Spleen (tissue), 7 donors: ENCODE results near the gene RERE.
"Not testable (repeated sequence)": the region's sequence is repeated elsewhere in the genome, so short reads cannot be mapped to it uniquely, and the experiment has no call there.

Experiments used
- POLR2A ChIP-seq, 3 donors: fragments of 450-650 bp; IDR thresholded peaks; one replicate each; pipeline ENCODE4 v1.5.1; 2017; ENCODE audit warnings: antibody characterized with exemption in 3 of 3, mild to moderate bottlenecking in 1 of 3
- POLR2AphosphoS5 ChIP-seq, 3 donors: sonication (generic); formaldehyde crosslinking; IDR thresholded peaks; one replicate each; pipeline ENCODE4 v1.5.1; 2017; ENCODE audit warnings: antibody characterized with exemption in 3 of 3
- TF ChIP-seq, protein P1 (sequence below), 11 experiments: fragments of 200-600 bp in 7 of 11; fragments of 450-650 bp in 4 of 11; sonication (generic) in 4 of 11; IDR thresholded peaks in 8 of 11; conservative IDR thresholded peaks in 3 of 11; 1 replicate in 7 of 11; 2 replicates in 4 of 11; pipeline versions ENCODE4 v1.4.0 to v1.8.0; 2016 to 2021; ENCODE audit warnings: antibody characterized with exemption in 11 of 11, inconsistent platforms in 4 of 11, mild to moderate bottlenecking in 1 of 11
- donor health status: DM: no; HTN: no; CAD: no; lungs with moderate emphysema.
- donor health status: DM: no; HTN: no; CAD: no.
- donor health status: DM: no; HTN: no; CAD: no.

DNA sequence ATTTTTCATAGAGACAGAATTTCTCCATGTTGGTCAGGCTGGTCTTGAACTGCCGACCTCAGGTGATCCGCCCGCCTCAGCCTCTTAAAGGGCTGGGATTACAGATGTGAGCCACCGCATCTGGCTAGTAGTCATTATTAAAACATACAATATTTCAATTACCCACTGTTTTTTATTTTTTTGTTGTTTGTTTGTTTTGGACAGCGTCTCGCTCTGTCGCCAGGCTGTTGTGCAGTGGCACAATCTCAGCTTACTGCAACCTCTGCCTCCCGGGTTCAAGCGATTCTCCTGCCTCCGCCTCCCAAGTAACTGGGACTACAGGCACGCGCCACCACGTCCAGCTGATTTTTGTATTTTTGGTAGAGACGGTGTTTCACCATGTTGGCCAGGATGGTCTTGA, 90.1 kb downstream of the RERE start:
- TF ChIP-seq, protein P1, sequence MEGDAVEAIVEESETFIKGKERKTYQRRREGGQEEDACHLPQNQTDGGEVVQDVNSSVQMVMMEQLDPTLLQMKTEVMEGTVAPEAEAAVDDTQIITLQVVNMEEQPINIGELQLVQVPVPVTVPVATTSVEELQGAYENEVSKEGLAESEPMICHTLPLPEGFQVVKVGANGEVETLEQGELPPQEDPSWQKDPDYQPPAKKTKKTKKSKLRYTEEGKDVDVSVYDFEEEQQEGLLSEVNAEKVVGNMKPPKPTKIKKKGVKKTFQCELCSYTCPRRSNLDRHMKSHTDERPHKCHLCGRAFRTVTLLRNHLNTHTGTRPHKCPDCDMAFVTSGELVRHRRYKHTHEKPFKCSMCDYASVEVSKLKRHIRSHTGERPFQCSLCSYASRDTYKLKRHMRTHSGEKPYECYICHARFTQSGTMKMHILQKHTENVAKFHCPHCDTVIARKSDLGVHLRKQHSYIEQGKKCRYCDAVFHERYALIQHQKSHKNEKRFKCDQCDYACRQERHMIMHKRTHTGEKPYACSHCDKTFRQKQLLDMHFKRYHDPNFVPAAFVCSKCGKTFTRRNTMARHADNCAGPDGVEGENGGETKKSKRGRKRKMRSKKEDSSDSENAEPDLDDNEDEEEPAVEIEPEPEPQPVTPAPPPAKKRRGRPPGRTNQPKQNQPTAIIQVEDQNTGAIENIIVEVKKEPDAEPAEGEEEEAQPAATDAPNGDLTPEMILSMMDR (IDR thresholded peaks at IDR 0.05 in 8 of 11, conservative IDR thresholded peaks at IDR 0.05 in 3 of 11), result not testable (repeated sequence)
- not testable (repeated sequence) for TF ChIP-seq POLR2A, POLR2AphosphoS5 (IDR thresholded peaks at IDR 0.05)
